NCI-H2107 treated with DMSO at 0.1 percent for 48 hours (cell line): ENCODE data around the gene SNF8.

Experiments used
- DNase-seq: peaks from one replicate; lab custom pipeline; 2025; ENCODE audit not compliant: unreplicated experiment; lab: John Stamatoyannopoulos, UW

SNF8 gene

GRCh38 chr17:48892940-48893645 is 51.5 kb downstream of the SNF8 start:
- peak; percentile 46 for DNase-seq

GRCh38 chr17:48890086-48890485 is 54.6 kb downstream of the SNF8 start:
- DNase-seq = no peak

DNA sequence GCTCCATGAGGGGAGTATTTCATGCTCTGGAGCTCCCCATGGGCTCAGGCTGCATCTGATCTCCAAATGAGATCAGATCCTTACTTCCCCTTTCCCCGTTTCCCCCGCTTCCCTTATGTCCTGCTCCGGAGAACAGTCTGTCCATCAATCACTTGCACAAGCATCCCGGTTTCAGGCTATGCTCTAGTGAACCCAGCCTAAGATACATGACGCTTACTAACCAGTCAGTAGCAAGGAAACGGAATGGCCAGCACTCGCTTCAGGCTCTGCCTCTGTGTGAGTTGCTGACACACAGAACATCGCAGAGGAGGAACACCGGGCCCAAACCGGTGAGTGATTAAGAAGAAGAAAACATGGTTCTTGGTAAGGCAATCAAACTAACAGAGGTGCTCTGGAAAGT is 61.5 kb downstream of the SNF8 start:
- no peak for DNase-seq

GRCh38 chr17:48882272-48882671 is 62.4 kb downstream of the SNF8 start:
- DNase-seq = no peak
